ENCODE data around the gene BBS4. TPM values are rescaled to one million over a fixed set of nuclear protein-coding genes. Genes with fewer than 3 reads are reported as not detected.
"Not testable (repeated sequence)": the region's sequence is repeated elsewhere in the genome, so short reads cannot be mapped to it uniquely, and the experiment has no call there.

The BBS4 gene
- total RNA-seq, result 9.6 TPM
- long read RNA-seq, transcript BBS4-201 (16 exons, 2,490 nt), result major isoform, 12 of 17 reads
- long read RNA-seq, partial matches to known transcripts, result 1 of 17 reads
- long read RNA-seq, other reads (novel, unspliced or antisense), result 3 of 17 reads

- DNase-seq (peak; percentile 91), ATAC-seq (peak; percentile 98)
- intact Hi-C loops (cut with micrococcal nuclease), result no loop called here
These were observed at the start of gene BBS4, which contains the start of gene HIGD2B for GRCh38 chr15:72685925-72686794. Gene BBS4 (plus strand): TSS chr15:72686207. CDS start chr15:72686228, 21 bp downstream. Gene HIGD2B (minus strand): TSS chr15:72686182. CDS start chr15:72676374, 9,808 bp downstream.

- peak; percentile 94 for ATAC-seq
- intact Hi-C loops (cut with micrococcal nuclease), result not testable (repeated sequence)
- peak; percentile 84 for DNase-seq
These were observed 49.3 kb upstream of the BBS4 start for GRCh38 chr15:72636519-72637282.

- intact Hi-C loops (cut with micrococcal nuclease); DNase-seq; ATAC-seq: not testable (repeated sequence)
These were observed 46.1 kb upstream of the BBS4 start for GRCh38 chr15:72639759-72640483.

- not testable (repeated sequence) for DNase-seq
These were observed 43.7 kb upstream of the BBS4 start for GRCh38 chr15:72642271-72642670.

GRCh38 chr15:72648631-72649253, 37.3 kb upstream of the BBS4 start:
- DNase-seq; ATAC-seq; intact Hi-C loops (cut with micrococcal nuclease): not testable (repeated sequence)

More at GRCh38 chr15:72642271-72642670, 43.7 kb upstream of the BBS4 start:
- intact Hi-C loops (cut with micrococcal nuclease); ATAC-seq: not testable (repeated sequence)

GRCh38 chr15:72654397-72654796, 31.6 kb upstream of the BBS4 start, which contains the start of gene GOLGA6B:
Gene GOLGA6B (plus strand): TSS chr15:72654697. CDS start chr15:72654738, 41 bp downstream.
- intact Hi-C loops (cut with micrococcal nuclease); DNase-seq; ATAC-seq: not testable (repeated sequence)

- ATAC-seq; intact Hi-C loops (cut with micrococcal nuclease); DNase-seq: not testable (repeated sequence)
These were observed 30.0 kb upstream of the BBS4 start for GRCh38 chr15:72656014-72656413.

GRCh38 chr15:72661081-72661480, 24.9 kb upstream of the BBS4 start:
- intact Hi-C loops (cut with micrococcal nuclease); DNase-seq; ATAC-seq: not testable (repeated sequence)

GRCh38 chr15:72663931-72664330, 22.1 kb upstream of the BBS4 start:
- ATAC-seq; DNase-seq; intact Hi-C loops (cut with micrococcal nuclease): not testable (repeated sequence)

- ATAC-seq; intact Hi-C loops (cut with micrococcal nuclease); DNase-seq: not testable (repeated sequence)
These were observed 20.3 kb upstream of the BBS4 start for GRCh38 chr15:72665706-72666105.

DNA sequence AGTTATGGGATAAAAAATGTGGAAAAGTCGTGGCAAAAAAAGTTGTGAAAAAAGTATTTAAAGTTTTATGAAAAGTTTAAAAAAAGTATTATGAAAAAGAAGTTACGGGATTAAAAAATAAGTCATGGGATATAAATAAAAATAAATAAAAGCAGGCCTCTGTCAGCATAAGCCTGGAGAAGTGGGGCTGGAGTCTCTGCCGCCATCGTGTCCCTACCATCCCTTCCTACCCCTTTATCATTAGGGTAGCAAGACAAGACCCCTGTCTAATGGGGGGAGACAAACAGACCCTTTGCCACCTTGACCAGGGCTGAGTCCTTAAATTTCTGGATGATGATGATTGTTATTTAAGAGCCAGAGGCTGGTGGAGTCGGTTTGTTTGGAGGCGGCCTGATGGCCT, 16.2 kb upstream of the BBS4 start:
- intact Hi-C loops (cut with micrococcal nuclease); DNase-seq; ATAC-seq: not testable (repeated sequence)

DNA sequence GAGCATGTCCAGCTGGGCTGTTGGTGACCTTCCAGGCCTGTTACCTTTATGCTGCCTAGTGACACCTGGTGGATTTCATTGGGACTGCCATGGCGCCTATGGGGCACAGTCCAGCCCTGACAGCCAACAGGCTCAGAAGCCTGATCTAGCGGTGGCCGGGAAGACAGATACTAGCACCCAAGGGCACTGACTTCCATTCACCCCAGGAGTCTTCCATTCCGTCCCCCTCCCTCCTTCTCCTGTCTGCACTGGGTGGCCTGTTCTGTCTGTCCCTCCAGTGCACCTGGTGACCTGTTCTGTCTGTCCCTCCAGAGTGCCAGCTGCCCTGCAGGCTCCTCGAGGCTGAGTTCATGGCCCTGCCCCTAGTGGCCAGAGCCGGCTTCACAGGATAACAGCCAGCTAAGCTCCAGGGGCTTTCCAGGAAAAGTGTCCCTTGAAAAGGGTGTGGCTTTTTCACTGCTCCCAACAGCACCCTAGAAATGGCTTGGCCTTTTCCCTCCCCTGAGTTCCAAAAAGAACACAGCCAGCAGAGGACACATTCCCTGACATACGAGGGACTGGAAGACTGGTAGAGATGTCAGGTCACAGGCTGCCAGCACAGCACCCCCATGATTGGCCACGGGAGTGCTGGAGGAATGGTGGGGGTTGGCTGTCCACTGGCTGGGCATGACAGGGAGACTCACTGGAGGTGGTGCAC, 15.2 kb upstream of the BBS4 start:
- intact Hi-C loops (cut with micrococcal nuclease), result not testable (repeated sequence)
- ATAC-seq (peak; percentile 100), DNase-seq (peak; percentile 86)

DNA sequence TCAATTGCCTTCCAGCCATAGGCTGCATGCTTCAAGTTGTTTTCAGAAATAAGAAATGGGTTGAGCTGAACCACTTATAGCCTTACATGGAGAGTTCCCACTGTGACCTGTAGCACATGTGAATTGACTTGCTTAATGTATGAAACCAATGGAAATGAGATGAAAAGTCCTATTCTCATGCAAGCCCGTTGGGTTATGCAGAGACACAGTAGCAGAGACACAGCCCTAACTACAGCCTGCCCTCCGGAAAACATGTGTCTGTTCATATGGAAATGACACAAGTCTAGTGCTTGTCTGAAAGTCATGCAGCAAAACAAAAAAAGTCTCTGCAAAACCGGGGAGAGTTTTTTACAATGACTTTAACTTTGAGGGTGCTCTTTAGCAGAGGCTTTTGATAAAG, 14.5 kb upstream of the BBS4 start:
- no peak for DNase-seq
- intact Hi-C loops (cut with micrococcal nuclease), result no loop called here
- ATAC-seq, result no peak

- no peak for ATAC-seq
- intact Hi-C loops (cut with micrococcal nuclease), result no loop called here
- DNase-seq, result no peak
These were observed 9.2 kb upstream of the BBS4 start for GRCh38 chr15:72676838-72677237.

DNA sequence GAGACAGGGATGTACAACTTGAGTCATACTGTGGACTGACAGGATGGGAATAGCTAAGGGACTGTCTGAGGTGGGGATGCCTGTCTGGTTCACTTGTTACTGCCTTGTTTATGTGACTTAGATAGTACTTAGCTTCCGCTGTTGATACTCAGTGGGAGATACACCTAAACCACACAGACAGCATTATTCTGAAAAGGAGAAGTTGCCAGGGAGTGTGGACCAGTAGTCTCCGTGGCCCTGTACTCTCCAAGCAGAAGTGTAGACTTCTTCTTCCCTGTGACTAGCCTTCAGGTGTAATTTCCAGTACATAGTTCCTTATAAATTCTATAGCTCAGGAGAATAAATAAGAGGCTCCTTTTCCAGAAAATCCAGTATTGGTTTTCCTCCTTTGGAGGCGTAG, 5.1 kb upstream of the BBS4 start:
- intact Hi-C loops (cut with micrococcal nuclease), result no loop called here
- no peak for DNase-seq
- ATAC-seq, result no peak

DNA sequence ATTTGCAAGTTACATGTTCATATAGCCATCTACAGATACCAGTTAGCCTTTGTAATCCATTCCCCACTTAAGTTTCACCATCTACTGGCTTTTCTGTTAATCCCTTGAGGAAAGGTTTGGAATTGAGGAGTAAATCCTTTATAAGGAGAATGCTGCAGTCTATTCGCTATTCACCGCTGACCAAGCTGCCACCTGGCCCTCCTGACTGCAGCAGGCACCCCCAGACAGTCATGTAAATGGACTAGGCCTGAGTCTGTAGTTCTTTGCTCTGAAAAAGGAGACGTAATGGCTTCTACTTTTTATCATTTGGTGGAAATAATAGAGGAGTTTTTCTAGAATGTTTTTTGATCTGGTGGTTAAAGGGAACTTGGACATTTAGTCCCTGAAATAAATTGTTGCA, 3.2 kb upstream of the BBS4 start:
- intact Hi-C loops (cut with micrococcal nuclease), result no loop called here
- no peak for DNase-seq
- ATAC-seq, result no peak

- no peak for ATAC-seq
- no peak for DNase-seq
- intact Hi-C loops (cut with micrococcal nuclease), result no loop called here
These were observed 594 bp upstream of the BBS4 start for GRCh38 chr15:72685301-72685924.
